Measurements from ENCODE around the gene UBE2F. TPM values are rescaled to one million over a fixed set of nuclear protein-coding genes. Genes with fewer than 3 reads are reported as not detected.
"Not testable (repeated sequence)": the region's sequence is repeated elsewhere in the genome, so short reads cannot be mapped to it uniquely, and the experiment has no call there.

Gene UBE2F
- total RNA-seq, 1 donor from 2014 or later, result 56.8 TPM

DNA sequence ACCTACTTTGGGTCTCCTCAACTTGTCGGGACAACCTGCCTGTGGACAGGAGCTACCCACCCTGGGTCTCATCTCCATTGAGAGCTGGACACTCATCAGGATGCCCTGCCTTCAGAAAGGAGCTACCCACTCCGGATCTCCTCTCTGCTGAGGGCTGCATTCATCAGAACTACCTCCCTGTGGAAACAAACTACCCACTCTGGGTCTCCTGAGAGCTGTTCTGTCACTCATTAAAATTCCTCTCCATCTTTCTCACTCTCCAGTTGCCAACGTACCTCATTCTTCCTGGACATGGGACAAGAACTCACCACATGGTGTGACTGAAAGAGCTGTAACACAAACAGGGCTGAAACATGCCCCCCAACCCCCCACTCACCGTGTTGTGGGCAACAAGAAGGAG lies 22.5 kb upstream of the UBE2F start:
- no peak for DNase-seq (ENCODE audit: low read depth, low spot score)
- Mint-ChIP-seq H3K4me1 (no peaks in the 10 kb centered on the region), H3K4me3 (no peak overlapping the region), H3K36me3 (ENCODE audit: low read depth) (no peaks in the 10 kb centered on the region), H3K9me3 (peaks cover 5% of the 10 kb centered on the region), H3K27ac (ENCODE audit: unreplicated experiment) (no peak overlapping the region), H3K27me3 (ENCODE audit: low read depth) (peaks cover 3% of the 10 kb centered on the region)
- TF ChIP-seq, protein P1, sequence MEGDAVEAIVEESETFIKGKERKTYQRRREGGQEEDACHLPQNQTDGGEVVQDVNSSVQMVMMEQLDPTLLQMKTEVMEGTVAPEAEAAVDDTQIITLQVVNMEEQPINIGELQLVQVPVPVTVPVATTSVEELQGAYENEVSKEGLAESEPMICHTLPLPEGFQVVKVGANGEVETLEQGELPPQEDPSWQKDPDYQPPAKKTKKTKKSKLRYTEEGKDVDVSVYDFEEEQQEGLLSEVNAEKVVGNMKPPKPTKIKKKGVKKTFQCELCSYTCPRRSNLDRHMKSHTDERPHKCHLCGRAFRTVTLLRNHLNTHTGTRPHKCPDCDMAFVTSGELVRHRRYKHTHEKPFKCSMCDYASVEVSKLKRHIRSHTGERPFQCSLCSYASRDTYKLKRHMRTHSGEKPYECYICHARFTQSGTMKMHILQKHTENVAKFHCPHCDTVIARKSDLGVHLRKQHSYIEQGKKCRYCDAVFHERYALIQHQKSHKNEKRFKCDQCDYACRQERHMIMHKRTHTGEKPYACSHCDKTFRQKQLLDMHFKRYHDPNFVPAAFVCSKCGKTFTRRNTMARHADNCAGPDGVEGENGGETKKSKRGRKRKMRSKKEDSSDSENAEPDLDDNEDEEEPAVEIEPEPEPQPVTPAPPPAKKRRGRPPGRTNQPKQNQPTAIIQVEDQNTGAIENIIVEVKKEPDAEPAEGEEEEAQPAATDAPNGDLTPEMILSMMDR (conservative IDR thresholded peaks at IDR 0.05), result no peak

DNA sequence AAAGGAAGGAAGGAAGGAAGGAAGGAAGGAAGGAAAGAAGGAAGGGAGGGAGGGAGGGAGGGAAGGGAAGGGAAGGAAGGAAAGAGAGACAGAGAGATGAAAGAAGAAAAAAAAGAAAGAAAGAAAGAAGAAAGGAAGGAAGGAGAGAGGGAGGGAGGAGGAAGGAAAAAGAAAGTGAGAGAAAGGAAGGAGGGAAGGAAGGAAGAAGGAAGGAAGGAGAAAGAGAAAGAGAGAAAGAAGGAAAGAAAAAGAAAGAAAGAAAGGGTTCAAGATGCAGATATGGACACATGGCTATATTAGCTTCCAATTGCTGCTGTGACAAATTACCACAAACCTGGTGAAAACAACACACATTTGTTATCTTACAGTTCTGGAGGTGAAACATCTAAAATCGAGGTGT lies 20.4 kb upstream of the UBE2F start:
- TF ChIP-seq, protein P1 (conservative IDR thresholded peaks at IDR 0.05), result no peak
- no peak for DNase-seq (ENCODE audit: low read depth, low spot score)
- Mint-ChIP-seq H3K27ac (ENCODE audit: unreplicated experiment) (no peak overlapping the region), H3K36me3 (ENCODE audit: low read depth) (no peaks in the 10 kb centered on the region), H3K9me3 (peaks cover 5% of the 10 kb centered on the region), H3K4me3 (no peak overlapping the region), H3K4me1 (no peaks in the 10 kb centered on the region), H3K27me3 (ENCODE audit: low read depth) (peaks cover 5% of the 10 kb centered on the region)

DNA sequence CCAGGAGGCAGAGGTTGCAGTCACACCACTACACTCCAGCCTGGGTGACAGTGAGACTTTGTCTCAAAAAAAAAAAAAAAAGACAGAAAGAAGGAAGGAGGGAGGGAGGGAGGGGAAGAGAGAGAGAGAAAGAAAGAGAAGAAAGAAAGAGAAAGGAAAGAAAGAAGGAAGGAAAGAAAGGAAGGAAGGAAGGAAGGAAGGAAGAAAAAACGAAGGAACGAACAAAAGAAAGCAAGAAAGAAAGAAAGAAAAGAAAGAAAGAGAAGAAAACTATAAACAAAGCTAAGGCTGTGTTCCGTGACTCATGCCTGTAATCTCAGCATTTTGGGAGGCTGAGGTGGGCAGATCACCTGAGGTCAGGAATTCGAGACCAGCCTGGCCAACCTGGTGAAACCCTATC lies 15.5 kb upstream of the UBE2F start:
- H3K9me3 Mint-ChIP-seq; H3K4me3 Mint-ChIP-seq; DNase-seq (ENCODE audit: low read depth, low spot score); H3K36me3 Mint-ChIP-seq (ENCODE audit: low read depth); H3K4me1 Mint-ChIP-seq: not testable (repeated sequence)
- peak overlapping the region; percentile 43 for H3K27ac Mint-ChIP-seq (ENCODE audit: unreplicated experiment)
- peaks cover 31% of the 10 kb centered on the region for H3K27me3 Mint-ChIP-seq (ENCODE audit: low read depth)

DNA sequence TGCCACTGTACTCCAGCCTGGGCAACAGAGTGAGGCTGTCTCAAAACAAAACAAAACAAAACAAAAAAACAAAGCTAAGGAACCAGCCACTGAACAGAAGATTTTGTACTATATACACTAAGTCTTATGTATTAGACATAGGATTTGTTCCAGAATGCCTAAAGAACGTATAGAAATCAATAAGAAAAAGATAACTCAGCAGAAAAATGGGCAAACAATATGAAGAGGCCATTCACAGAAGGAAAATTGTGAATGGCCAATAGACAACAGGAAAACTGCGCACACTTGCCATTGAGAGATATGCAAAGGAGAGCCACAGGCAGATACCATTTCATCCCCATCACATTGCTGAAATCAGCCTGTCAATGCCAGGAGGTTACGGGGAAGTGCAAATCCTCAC lies 14.9 kb upstream of the UBE2F start:
- Mint-ChIP-seq H3K4me1 (no peaks in the 10 kb centered on the region), H3K27ac (ENCODE audit: unreplicated experiment) (no peak overlapping the region), H3K36me3 (ENCODE audit: low read depth) (no peaks in the 10 kb centered on the region), H3K4me3 (no peak overlapping the region), H3K27me3 (ENCODE audit: low read depth) (peaks cover 34% of the 10 kb centered on the region), H3K9me3 (no peaks in the 10 kb centered on the region)
- no peak for DNase-seq (ENCODE audit: low read depth, low spot score)
- TF ChIP-seq, protein P1 (conservative IDR thresholded peaks at IDR 0.05), result no peak

DNA sequence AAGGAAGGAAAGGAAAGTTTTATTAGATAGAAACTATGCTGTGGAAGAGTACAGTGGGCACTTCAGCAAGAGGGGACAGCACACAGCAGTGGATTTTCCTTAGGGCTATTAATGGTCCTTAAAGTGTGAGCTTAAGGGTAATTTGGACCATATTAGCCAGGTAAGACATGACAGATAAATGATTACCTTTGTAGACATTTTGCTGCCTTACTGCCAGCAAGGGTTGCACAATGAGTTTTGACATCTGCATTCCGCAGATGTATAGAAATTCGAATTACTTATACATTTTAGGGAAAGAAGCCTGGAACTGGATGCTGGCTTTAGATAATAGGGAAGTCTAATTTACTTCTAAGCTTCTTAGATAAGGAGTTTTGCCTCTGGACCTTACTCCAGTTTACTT lies 14.0 kb upstream of the UBE2F start:
- H3K4me1 Mint-ChIP-seq, result no peaks in the 10 kb centered on the region
- DNase-seq (ENCODE audit: low read depth, low spot score), result no peak
- TF ChIP-seq, protein P1 (conservative IDR thresholded peaks at IDR 0.05), result no peak
- no peak overlapping the region for H3K4me3 Mint-ChIP-seq
- H3K36me3 Mint-ChIP-seq (ENCODE audit: low read depth), result no peaks in the 10 kb centered on the region
- H3K27ac Mint-ChIP-seq (ENCODE audit: unreplicated experiment), result no peak overlapping the region
- H3K9me3 Mint-ChIP-seq, result no peaks in the 10 kb centered on the region
- H3K27me3 Mint-ChIP-seq (ENCODE audit: low read depth), result peaks cover 41% of the 10 kb centered on the region

DNA sequence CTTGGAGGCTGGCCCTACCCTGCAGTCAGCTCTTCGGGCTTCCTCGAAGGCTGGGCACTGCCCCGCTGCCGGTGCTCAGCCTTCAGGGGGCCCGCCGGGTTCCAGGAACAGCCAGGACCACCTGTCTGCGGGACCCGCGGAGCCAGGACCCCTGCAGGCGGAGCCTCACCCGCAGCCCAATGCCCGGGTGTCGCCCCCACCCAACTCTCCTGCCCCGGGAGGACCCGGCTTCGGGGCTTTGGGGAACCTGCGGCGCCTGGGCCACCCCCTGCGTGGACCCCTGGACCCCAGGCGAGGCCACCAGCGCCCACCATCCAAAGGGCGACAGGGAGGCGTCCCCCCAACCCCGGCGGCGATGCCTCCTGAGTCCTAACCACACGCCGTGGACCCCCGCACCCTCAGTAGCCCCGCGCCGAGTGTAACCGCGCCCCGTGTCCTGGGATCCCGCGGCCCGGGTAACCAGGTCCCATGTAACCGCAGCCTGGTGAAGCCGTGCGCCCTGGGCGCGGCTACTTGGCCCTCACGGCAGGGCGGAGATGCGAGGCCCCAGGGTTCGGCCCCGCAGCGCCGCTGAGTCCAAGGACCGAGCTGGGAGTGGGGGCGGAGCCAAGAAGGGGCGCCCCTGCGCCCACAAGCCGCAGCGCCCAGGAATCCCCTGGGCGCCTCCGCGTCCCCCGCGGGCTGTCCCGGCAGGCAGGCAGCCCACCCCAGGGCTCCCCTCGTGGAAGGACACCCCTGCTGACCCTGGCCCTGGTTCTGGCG lies 11.0 kb upstream of the UBE2F start:
- Mint-ChIP-seq H3K27me3 (ENCODE audit: low read depth) (peaks cover 52% of the 10 kb centered on the region), H3K9me3 (no peaks in the 10 kb centered on the region), H3K4me3 (no peak overlapping the region), H3K4me1 (no peaks in the 10 kb centered on the region), H3K27ac (ENCODE audit: unreplicated experiment) (no peak overlapping the region), H3K36me3 (ENCODE audit: low read depth) (no peaks in the 10 kb centered on the region)
- TF ChIP-seq, protein P1 (conservative IDR thresholded peaks at IDR 0.05), result no peak
- DNase-seq (ENCODE audit: low read depth, low spot score), result no peak

All from neural crest cell (in vitro differentiated cells).